Spleen (tissue), 11 donors: Measurements from ENCODE around the gene MEIOSIN. TPM values are rescaled to one million over a fixed set of nuclear protein-coding genes. Genes with fewer than 3 reads are reported as not detected.

Experiments used
- DNase-seq: peaks from one replicate; pipeline ENCODE4 v3.0.0-alpha.2; 2020
- H3K27ac ChIP-seq, 8 donors: fragments of 200-600 bp; sonication (generic) in 7 of 8; 1 replicate in 4 of 8; 2 replicates in 4 of 8; pipeline versions ENCODE4 v1.5.0 to v1.8.0; 2016 to 2021; ENCODE audit warnings: inconsistent platforms in 4 of 8, mild to moderate bottlenecking in 4 of 8, moderate library complexity in 1 of 8
- H3K27me3 ChIP-seq, 7 donors: fragments of 200-600 bp; sonication (generic) in 6 of 7; replicated peaks in 1 of 7; 1 replicate in 4 of 7; 2 replicates in 3 of 7; pipeline versions ENCODE4 v1.5.0 to v1.8.0; 2016 to 2021; ENCODE audit warnings: inconsistent platforms in 3 of 7, mild to moderate bottlenecking in 1 of 7
- H3K36me3 ChIP-seq, 6 donors: fragments of 200-600 bp; sonication (generic) in 5 of 6; 1 replicate in 4 of 6; 2 replicates in 2 of 6; pipeline versions ENCODE4 v1.5.0 to v1.8.0; 2016 to 2021; ENCODE audit warnings: inconsistent platforms in 2 of 6
- H3K4me1 ChIP-seq, 6 donors: fragments of 200-600 bp; sonication (generic) in 5 of 6; 1 replicate in 3 of 6; 2 replicates in 3 of 6; pipeline versions ENCODE4 v1.5.0 to v1.8.0; 2016 to 2021; ENCODE audit warnings: inconsistent platforms in 3 of 6
- H3K4me3 ChIP-seq, 8 donors: fragments of 200-600 bp; sonication (generic) in 7 of 8; 1 replicate in 4 of 8; 2 replicates in 4 of 8; pipeline versions ENCODE4 v1.5.0 to v1.8.0; 2016 to 2021; ENCODE audit warnings: inconsistent platforms in 4 of 8, mild to moderate bottlenecking in 4 of 8, moderate library complexity in 2 of 8
- H3K9me3 ChIP-seq, 8 donors: fragments of 200-600 bp; sonication (generic) in 7 of 8; 1 replicate in 4 of 8; 2 replicates in 4 of 8; pipeline versions ENCODE4 v1.5.0 to v1.8.0; 2016 to 2021; ENCODE audit warnings: inconsistent platforms in 4 of 8
- CTCF ChIP-seq, 11 experiments: fragments of 200-600 bp in 7 of 11; fragments of 450-650 bp in 4 of 11; sonication (generic) in 4 of 11; IDR thresholded peaks in 8 of 11; conservative IDR thresholded peaks in 3 of 11; 1 replicate in 7 of 11; 2 replicates in 4 of 11; pipeline versions ENCODE4 v1.4.0 to v1.8.0; 2016 to 2021; ENCODE audit warnings: antibody characterized with exemption in 11 of 11, inconsistent platforms in 4 of 11, mild to moderate bottlenecking in 1 of 11
- POLR2A ChIP-seq, 3 donors: fragments of 450-650 bp; IDR thresholded peaks; one replicate each; pipeline ENCODE4 v1.5.1; 2017; ENCODE audit warnings: antibody characterized with exemption in 3 of 3, mild to moderate bottlenecking in 1 of 3
- POLR2AphosphoS5 ChIP-seq, 3 donors: sonication (generic); formaldehyde crosslinking; IDR thresholded peaks; one replicate each; pipeline ENCODE4 v1.5.1; 2017; ENCODE audit warnings: antibody characterized with exemption in 3 of 3
- WGBS, 5 donors: extraction: QIAGEN DNeasy Blood & Tissue Kit in 3 of 5; methylation state at CpG; one replicate each; pipeline versions ENCODE4 v1.1.5 to v1.1.7; 2013 to 2018; 5-methylcytosine and 5-hydroxymethylcytosine counted together
- intact Hi-C: fragments of 100-400 bp; cut with DNase I; formaldehyde crosslinking; loops from one replicate; pipeline ENCODE4 v1.15.0; 2023; ENCODE audit warnings: low total_unique reads
- polyA plus RNA-seq, 3 donors: library from polyadenylated mRNA; stranded (reverse); fragments of 200-250 nt; gene quantifications; one replicate each; pipeline ENCODE4 v1.2.1, GENCODE V29; 2013
- total RNA-seq, 7 donors: library from RNA; depleted of rRNA in 3 of 7; stranded (reverse); fragments of >200 nt in 3 of 7; fragmentation: NEBNext Ultra II Directional in 4 of 7; extraction: Animal tissue kit (Norgen Biotek cat#: 25700) in 4 of 7; gene quantifications; one replicate each; pipeline versions ENCODE4 v1.1.0 to v1.2.1, GENCODE V29; 2016 to 2021
- donor health status: healthy with polysubstance abuse.
- donor health status: DM: no; HTN: no; CAD: no; lungs with moderate emphysema.
- donor health status: DM: no; HTN: no; CAD: no.
- donor health status: Bipolar disorder and iron deficiency.
- donor health status: healthy.
- donor health status: DM: no; HTN: no; CAD: no.
- donor health status: DM: yes; HTN: yes; CAD: no.

Gene MEIOSIN
- total and polyA plus RNA-seq, 10 donors = 0.02 TPM; not detected in 9

- intact Hi-C loops = no loop called here
Measured at GRCh38 chr19:45729800-45730290, 3.4 kb upstream of the MEIOSIN start.

GRCh38 chr19:45730368-45731288, 2.6 kb upstream of the MEIOSIN start, which contains the start of gene FBXO46:
Gene FBXO46, minus strand, starts transcription at chr19:45730896. Its CDS starts 17,401 bp downstream, at chr19:45713495.
- 1 to 2% (median 1%) methylated on average over 48 of the region's 48 CpGs for WGBS, 5 donors
- peaks cover 14 to 55% (median 27%) of the 10 kb centered on the region in 6 donors for H3K4me1 ChIP-seq
- H3K36me3 ChIP-seq = peaks cover 0 to 6% (median 0%) of the 10 kb centered on the region in 6 donors
- DNase-seq = peak; percentile 99
- no peaks in the 10 kb centered on the region for H3K9me3 ChIP-seq
- intact Hi-C loops = no loop called here
- peak within 1 kb of the TSS; percentile 49 to 94 (median 63) for H3K4me3 ChIP-seq
- H3K27me3 ChIP-seq = no peaks in the 10 kb centered on the region
- peak in 2 of 11 experiments; percentile 23 to 26 for TF ChIP-seq CTCF (IDR thresholded peaks at IDR 0.05 in 8 of 11, conservative IDR thresholded peaks at IDR 0.05 in 3 of 11)
- peak in 2 of 3 donors; percentile 49 to 50 for TF ChIP-seq POLR2A (IDR thresholded peaks at IDR 0.05)
- TF ChIP-seq POLR2AphosphoS5 (IDR thresholded peaks at IDR 0.05) = peak; percentile 95 to 97 (median 96)
- H3K27ac ChIP-seq = peak within 1 kb of the TSS; percentile 63 to 89 (median 79)

More at GRCh38 chr19:45729800-45730290, 3.4 kb upstream of the MEIOSIN start:
- Histone ChIP-seq H3K4me1 (peaks cover 14 to 57% (median 27%) of the 10 kb centered on the region in 6 donors), H3K36me3 (peaks cover 0 to 14% (median 0%) of the 10 kb centered on the region in 6 donors), H3K9me3 (no peaks in the 10 kb centered on the region), H3K4me3 (peak overlapping the region; percentile 49 to 94 (median 63)), H3K27me3 (no peaks in the 10 kb centered on the region), H3K27ac (peak overlapping the region in 5 of 8 donors; percentile 68 to 89 (median 86))
- 7 to 24% (median 15%) methylated on average over 10 of the region's 10 CpGs for WGBS, 5 donors
- TF ChIP-seq POLR2A (IDR thresholded peaks at IDR 0.05) = no peak
- TF ChIP-seq POLR2AphosphoS5 (IDR thresholded peaks at IDR 0.05) = no peak
- TF ChIP-seq CTCF (IDR thresholded peaks at IDR 0.05 in 8 of 11, conservative IDR thresholded peaks at IDR 0.05 in 3 of 11) = no peak
- no peak for DNase-seq

GRCh38 chr19:45739498-45740439, 6.5 kb downstream of the MEIOSIN start:
- intact Hi-C loops = no loop called here
- WGBS, 5 donors = 69 to 91% (median 74%) methylated on average over 10 of the region's 10 CpGs
- no peak for DNase-seq
- TF ChIP-seq POLR2AphosphoS5 (IDR thresholded peaks at IDR 0.05) (no peak), POLR2A (IDR thresholded peaks at IDR 0.05) (no peak), CTCF (IDR thresholded peaks at IDR 0.05 in 8 of 11, conservative IDR thresholded peaks at IDR 0.05 in 3 of 11) (no peak)
- Histone ChIP-seq H3K4me3 (no peak overlapping the region), H3K27ac (no peak overlapping the region), H3K4me1 (peaks cover 0 to 8% (median 0%) of the 10 kb centered on the region in 6 donors), H3K9me3 (no peaks in the 10 kb centered on the region), H3K27me3 (peaks cover 0 to 16% (median 0%) of the 10 kb centered on the region in 7 donors), H3K36me3 (no peaks in the 10 kb centered on the region)
